ENCODE measurements around the gene NFKBIE.
A peak's percentile ranks its signal among the peaks of the same experiment; 100 is the strongest.

NFKBIE gene

GRCh38 chr6:44291841-44292240, 26.5 kb upstream of the NFKBIE start:
- Histone ChIP-seq H3K36me3 (ENCODE audit: low read depth) (no peaks in the 10 kb centered on the region), H3K4me3 (ENCODE audit: severe bottlenecking) (no peak overlapping the region), H3K4me1 (ENCODE audit: insufficient read depth, poor library complexity, severe bottlenecking) (no peaks in the 10 kb centered on the region), H3K27me3 (ENCODE audit: insufficient read depth, poor library complexity, severe bottlenecking) (peaks cover 11% of the 10 kb centered on the region), H3K9me3 (ENCODE audit: severe bottlenecking) (no peaks in the 10 kb centered on the region), H3K27ac (ENCODE audit: poor library complexity, severe bottlenecking) (no peak overlapping the region)
- 0 out of 3 replicates have a peak, but pooled peaks have one; percentile 15 for ATAC-seq (ENCODE audit: low read depth)
- no peak for TF ChIP-seq CTCF (IDR thresholded peaks at IDR 0.05; ENCODE audit: poor library complexity, severe bottlenecking)
- no peak for DNase-seq (ENCODE audit: low spot score)

- no peak for TF ChIP-seq CTCF (IDR thresholded peaks at IDR 0.05; ENCODE audit: poor library complexity, severe bottlenecking)
- Histone ChIP-seq H3K4me3 (ENCODE audit: severe bottlenecking) (no peak overlapping the region), H3K4me1 (ENCODE audit: insufficient read depth, poor library complexity, severe bottlenecking) (no peaks in the 10 kb centered on the region), H3K27me3 (ENCODE audit: insufficient read depth, poor library complexity, severe bottlenecking) (peaks cover 7% of the 10 kb centered on the region), H3K9me3 (ENCODE audit: severe bottlenecking) (no peaks in the 10 kb centered on the region), H3K36me3 (ENCODE audit: low read depth) (no peaks in the 10 kb centered on the region), H3K27ac (ENCODE audit: poor library complexity, severe bottlenecking) (no peak overlapping the region)
- no peak for DNase-seq (ENCODE audit: low spot score)
- no peak for ATAC-seq (ENCODE audit: low read depth)
Observed at GRCh38 chr6:44289726-44290260, 24.4 kb upstream of the NFKBIE start.

GRCh38 chr6:44286747-44287146, 21.4 kb upstream of the NFKBIE start:
- Histone ChIP-seq H3K27me3 (ENCODE audit: insufficient read depth, poor library complexity, severe bottlenecking) (peaks cover 7% of the 10 kb centered on the region), H3K27ac (ENCODE audit: poor library complexity, severe bottlenecking) (no peak overlapping the region), H3K36me3 (ENCODE audit: low read depth) (no peaks in the 10 kb centered on the region), H3K4me3 (ENCODE audit: severe bottlenecking) (no peak overlapping the region), H3K9me3 (ENCODE audit: severe bottlenecking) (no peaks in the 10 kb centered on the region), H3K4me1 (ENCODE audit: insufficient read depth, poor library complexity, severe bottlenecking) (no peaks in the 10 kb centered on the region)
- DNase-seq (ENCODE audit: low spot score): no peak
- TF ChIP-seq CTCF (IDR thresholded peaks at IDR 0.05; ENCODE audit: poor library complexity, severe bottlenecking): no peak
- no peak for ATAC-seq (ENCODE audit: low read depth)

- ATAC-seq (ENCODE audit: low read depth): no peak
- DNase-seq (ENCODE audit: low spot score): no peak
Observed at GRCh38 chr6:44286285-44286565, 20.9 kb upstream of the NFKBIE start.

More at GRCh38 chr6:44286285-44286565, 20.9 kb upstream of the NFKBIE start:
- Histone ChIP-seq H3K9me3 (ENCODE audit: severe bottlenecking) (no peaks in the 10 kb centered on the region), H3K4me3 (ENCODE audit: severe bottlenecking) (no peak overlapping the region), H3K27ac (ENCODE audit: poor library complexity, severe bottlenecking) (no peak overlapping the region), H3K36me3 (ENCODE audit: low read depth) (no peaks in the 10 kb centered on the region), H3K4me1 (ENCODE audit: insufficient read depth, poor library complexity, severe bottlenecking) (no peaks in the 10 kb centered on the region), H3K27me3 (ENCODE audit: insufficient read depth, poor library complexity, severe bottlenecking) (peaks cover 7% of the 10 kb centered on the region)
- no peak for TF ChIP-seq CTCF (IDR thresholded peaks at IDR 0.05; ENCODE audit: poor library complexity, severe bottlenecking)
